PFSK-1 (cell line): ENCODE results near the gene PAFAH1B2.

Experiments used
- REST ChIP-seq, 2 experiments: IDR thresholded peaks; 2 replicates each; pipeline versions ENCODE4 v1.6.1 to v1.8.0; 2011 to 2012; ENCODE audit warnings: low read depth in 2 of 2, low read length in 2 of 2, control low read depth in 1 of 2, inconsistent platforms in 1 of 2, mild to moderate bottlenecking in 1 of 2, moderate library complexity in 1 of 2; ENCODE audit not compliant: insufficient read depth in 1 of 2
- SIN3A ChIP-seq: IDR thresholded peaks from 2 replicates; pipeline ENCODE4 v1.6.1; 2012; ENCODE audit warnings: mild to moderate bottlenecking, low read length, moderate library complexity, borderline replicate concordance; ENCODE audit not compliant: insufficient read depth

GRCh38 chr11:117187007-117187406 lies 42.9 kb downstream of the PAFAH1B2 start:
- TF ChIP-seq REST (IDR thresholded peaks at IDR 0.05; ENCODE audit: insufficient read depth in 1 of 2, low read depth in 2 of 2, low read length in 2 of 2) (no peak), SIN3A (no peak)
